Mesothelial cell of epicardium (in vitro differentiated cells): Measurements from ENCODE around the gene LGR4. TPM values are rescaled to one million over a fixed set of nuclear protein-coding genes. Genes with fewer than 3 reads are reported as not detected.

Source experiments
- DNase-seq, 2 experiments: peaks; one replicate each; pipeline ENCODE4 v3.0.0; 2021; ENCODE audit warnings: low spot score in 2 of 2; ENCODE audit not compliant: unreplicated experiment in 2 of 2
- H3K27ac Mint-ChIP-seq: 2 replicates; pipeline ENCODE4 v1.8.0; 2021; ENCODE audit warnings: mixed read lengths
- H3K27me3 Mint-ChIP-seq: 2 replicates; pipeline ENCODE4 v1.8.0; 2021; ENCODE audit warnings: low read depth, mixed read lengths
- H3K36me3 Mint-ChIP-seq: 2 replicates; pipeline ENCODE4 v1.8.0; 2021; ENCODE audit warnings: mixed read lengths
- H3K4me1 Mint-ChIP-seq: 2 replicates; pipeline ENCODE4 v1.8.0; 2021; ENCODE audit warnings: mixed read lengths
- H3K4me3 Mint-ChIP-seq: 2 replicates; pipeline ENCODE4 v1.8.0; 2021; ENCODE audit warnings: mild to moderate bottlenecking, moderate library complexity, mixed read lengths
- H3K9me3 Mint-ChIP-seq: 2 replicates; pipeline ENCODE4 v1.8.0; 2021; ENCODE audit warnings: mixed read lengths
- total RNA-seq: library from RNA; stranded (reverse); gene quantifications from 3 replicates; pipeline ENCODE4 v1.2.1, GENCODE V29; 2021
- TF ChIP-seq, protein P1 (sequence below): fragments of 200-600 bp; sonication (generic); IDR thresholded peaks from one replicate; pipeline ENCODE4 v1.5.0; 2021; ENCODE audit warnings: antibody characterized with exemption; ENCODE audit not compliant: unreplicated experiment

Gene LGR4
- total RNA-seq, 1 donor from 2014 or later = 28.2 TPM

DNA sequence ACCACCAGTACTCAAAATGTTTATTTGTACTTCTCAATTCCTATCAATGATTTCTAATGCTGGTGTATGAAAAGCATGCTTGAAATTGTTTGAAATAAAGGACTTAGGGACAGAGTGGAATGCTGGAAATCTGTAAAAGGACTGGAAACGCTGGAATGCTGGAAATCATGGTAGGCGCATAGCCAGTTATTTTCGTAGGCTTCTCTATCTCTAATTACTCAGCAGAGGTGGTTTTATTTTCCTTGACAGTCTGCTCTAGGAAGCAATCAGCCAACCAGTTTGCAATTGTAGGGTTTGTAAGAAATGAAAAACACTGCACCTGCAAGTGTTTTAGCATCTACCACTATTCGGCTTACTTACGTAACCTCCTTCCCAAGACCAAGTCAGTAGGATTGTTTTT is 33.2 kb upstream of the LGR4 start:
- no peaks in the 10 kb centered on the region for H3K27me3 Mint-ChIP-seq
- no peak for DNase-seq
- no peaks in the 10 kb centered on the region for H3K9me3 Mint-ChIP-seq
- peaks cover under 1% of the 10 kb centered on the region for H3K36me3 Mint-ChIP-seq
- TF ChIP-seq, protein P1, sequence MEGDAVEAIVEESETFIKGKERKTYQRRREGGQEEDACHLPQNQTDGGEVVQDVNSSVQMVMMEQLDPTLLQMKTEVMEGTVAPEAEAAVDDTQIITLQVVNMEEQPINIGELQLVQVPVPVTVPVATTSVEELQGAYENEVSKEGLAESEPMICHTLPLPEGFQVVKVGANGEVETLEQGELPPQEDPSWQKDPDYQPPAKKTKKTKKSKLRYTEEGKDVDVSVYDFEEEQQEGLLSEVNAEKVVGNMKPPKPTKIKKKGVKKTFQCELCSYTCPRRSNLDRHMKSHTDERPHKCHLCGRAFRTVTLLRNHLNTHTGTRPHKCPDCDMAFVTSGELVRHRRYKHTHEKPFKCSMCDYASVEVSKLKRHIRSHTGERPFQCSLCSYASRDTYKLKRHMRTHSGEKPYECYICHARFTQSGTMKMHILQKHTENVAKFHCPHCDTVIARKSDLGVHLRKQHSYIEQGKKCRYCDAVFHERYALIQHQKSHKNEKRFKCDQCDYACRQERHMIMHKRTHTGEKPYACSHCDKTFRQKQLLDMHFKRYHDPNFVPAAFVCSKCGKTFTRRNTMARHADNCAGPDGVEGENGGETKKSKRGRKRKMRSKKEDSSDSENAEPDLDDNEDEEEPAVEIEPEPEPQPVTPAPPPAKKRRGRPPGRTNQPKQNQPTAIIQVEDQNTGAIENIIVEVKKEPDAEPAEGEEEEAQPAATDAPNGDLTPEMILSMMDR = no peak
- peaks cover 31% of the 10 kb centered on the region for H3K4me1 Mint-ChIP-seq
- H3K4me3 Mint-ChIP-seq = peak overlapping the region; percentile 96
- peak overlapping the region; percentile 98 for H3K27ac Mint-ChIP-seq

DNA sequence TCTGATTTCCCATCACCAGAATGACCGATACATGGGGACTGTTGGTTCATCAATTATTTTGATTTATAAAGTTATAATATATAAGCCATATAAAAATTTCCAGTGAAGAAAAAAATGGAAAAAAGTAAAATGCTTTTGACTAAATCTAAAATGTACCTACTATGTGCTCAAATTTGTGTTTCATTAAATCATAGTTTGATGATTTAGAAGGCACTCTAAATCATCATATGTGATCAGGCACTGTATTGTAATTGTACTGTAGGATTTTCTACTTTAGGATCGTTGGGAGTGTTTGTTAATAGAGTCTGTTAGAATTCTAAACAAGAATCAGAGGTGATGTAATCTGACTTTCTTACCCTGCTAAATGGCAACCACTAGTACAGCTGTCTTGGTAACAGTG is 31.6 kb upstream of the LGR4 start:
- no peaks in the 10 kb centered on the region for H3K9me3 Mint-ChIP-seq
- no peak overlapping the region for H3K27ac Mint-ChIP-seq
- H3K27me3 Mint-ChIP-seq = no peaks in the 10 kb centered on the region
- H3K36me3 Mint-ChIP-seq = peaks cover 8% of the 10 kb centered on the region
- peaks cover 31% of the 10 kb centered on the region for H3K4me1 Mint-ChIP-seq
- no peak for DNase-seq
- no peak overlapping the region for H3K4me3 Mint-ChIP-seq
- TF ChIP-seq, protein P1 = no peak

DNA sequence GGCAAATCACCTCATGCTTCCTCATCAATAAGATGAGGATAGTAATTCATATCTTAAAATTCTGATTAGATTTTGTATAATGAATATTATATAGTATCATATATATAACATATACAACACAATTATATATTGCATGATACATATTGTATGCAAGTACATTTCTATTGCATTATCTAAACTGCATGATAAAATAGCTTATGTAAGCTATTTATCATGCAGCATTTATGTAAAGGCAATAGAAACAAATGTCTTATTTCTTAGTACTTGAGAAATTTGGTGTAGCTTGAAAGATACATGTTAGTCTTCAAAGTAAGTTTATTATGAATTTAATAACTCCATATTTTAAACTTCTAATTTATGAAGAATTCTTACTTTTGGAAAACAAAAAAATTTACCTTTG is 28.5 kb upstream of the LGR4 start:
- no peaks in the 10 kb centered on the region for H3K27me3 Mint-ChIP-seq
- no peaks in the 10 kb centered on the region for H3K9me3 Mint-ChIP-seq
- no peak overlapping the region for H3K4me3 Mint-ChIP-seq
- peaks cover 18% of the 10 kb centered on the region for H3K4me1 Mint-ChIP-seq
- H3K36me3 Mint-ChIP-seq = peaks cover 13% of the 10 kb centered on the region
- no peak for DNase-seq
- TF ChIP-seq, protein P1 = no peak
- no peak overlapping the region for H3K27ac Mint-ChIP-seq

- Mint-ChIP-seq H3K4me1 (peaks cover 8% of the 10 kb centered on the region), H3K27ac (no peak overlapping the region), H3K36me3 (peaks cover 15% of the 10 kb centered on the region), H3K27me3 (no peaks in the 10 kb centered on the region), H3K9me3 (no peaks in the 10 kb centered on the region), H3K4me3 (no peak overlapping the region)
- TF ChIP-seq, protein P1 = no peak
- no peak for DNase-seq
Observed at GRCh38 chr11:27497911-27498310, 25.3 kb upstream of the LGR4 start.

GRCh38 chr11:27497284-27497866 is 24.8 kb upstream of the LGR4 start:
- no peak overlapping the region for H3K4me3 Mint-ChIP-seq
- TF ChIP-seq, protein P1 = peak; percentile 59
- no peaks in the 10 kb centered on the region for H3K27me3 Mint-ChIP-seq
- H3K9me3 Mint-ChIP-seq = no peaks in the 10 kb centered on the region
- H3K27ac Mint-ChIP-seq = no peak overlapping the region
- H3K36me3 Mint-ChIP-seq = peaks cover 15% of the 10 kb centered on the region
- DNase-seq = no peak
- H3K4me1 Mint-ChIP-seq = peaks cover 5% of the 10 kb centered on the region

- TF ChIP-seq, protein P1 = no peak
- H3K27me3 Mint-ChIP-seq = no peaks in the 10 kb centered on the region
- H3K36me3 Mint-ChIP-seq = peaks cover 24% of the 10 kb centered on the region
- no peaks in the 10 kb centered on the region for H3K9me3 Mint-ChIP-seq
- no peak overlapping the region for H3K4me3 Mint-ChIP-seq
- no peak overlapping the region for H3K27ac Mint-ChIP-seq
- H3K4me1 Mint-ChIP-seq = peaks cover 5% of the 10 kb centered on the region
- DNase-seq = no peak
Observed at GRCh38 chr11:27496461-27496860, 23.9 kb upstream of the LGR4 start.
